Measurements from ENCODE around the gene MTCH2. TPM values are rescaled to one million over a fixed set of nuclear protein-coding genes. Genes with fewer than 3 reads are reported as not detected.

MTCH2 gene
- total RNA-seq, 1 donor from 2014 or later: 65.7 TPM

Other genes with a start within 250 kb of the MTCH2 start
- gene SLC39A13, start 234.0 kb downstream of the MTCH2 start, total RNA-seq: 58.6 TPM
- 80.5 TPM for gene PSMC3, start 216.1 kb downstream of the MTCH2 start, total RNA-seq
- gene RAPSN, start 193.4 kb downstream of the MTCH2 start, total RNA-seq: 0.35 TPM
- 102 TPM for gene CELF1, start 89.4 kb downstream of the MTCH2 start, total RNA-seq
- gene PTPMT1, start 77.0 kb downstream of the MTCH2 start, total RNA-seq: 45.1 TPM
- 20.3 TPM for gene KBTBD4, start 63.6 kb downstream of the MTCH2 start, total RNA-seq
- 97.8 TPM for gene NDUFS3, start 63.5 kb downstream of the MTCH2 start, total RNA-seq
- 0.14 TPM for gene FAM180B, start 55.9 kb downstream of the MTCH2 start, total RNA-seq
- 5.5 TPM for gene C1QTNF4, start 48.1 kb downstream of the MTCH2 start, total RNA-seq
- 5.6 TPM for gene AGBL2, start 72.8 kb upstream of the MTCH2 start, total RNA-seq
- 64.6 TPM for gene FNBP4, start 124.8 kb upstream of the MTCH2 start, total RNA-seq
- gene NUP160, start 205.8 kb upstream of the MTCH2 start, total RNA-seq: 26.1 TPM